Measurements from ENCODE around the gene PRSS57.
"Not testable (repeated sequence)": the region's sequence is repeated elsewhere in the genome, so short reads cannot be mapped to it uniquely, and the experiment has no call there.

Gene PRSS57

DNA sequence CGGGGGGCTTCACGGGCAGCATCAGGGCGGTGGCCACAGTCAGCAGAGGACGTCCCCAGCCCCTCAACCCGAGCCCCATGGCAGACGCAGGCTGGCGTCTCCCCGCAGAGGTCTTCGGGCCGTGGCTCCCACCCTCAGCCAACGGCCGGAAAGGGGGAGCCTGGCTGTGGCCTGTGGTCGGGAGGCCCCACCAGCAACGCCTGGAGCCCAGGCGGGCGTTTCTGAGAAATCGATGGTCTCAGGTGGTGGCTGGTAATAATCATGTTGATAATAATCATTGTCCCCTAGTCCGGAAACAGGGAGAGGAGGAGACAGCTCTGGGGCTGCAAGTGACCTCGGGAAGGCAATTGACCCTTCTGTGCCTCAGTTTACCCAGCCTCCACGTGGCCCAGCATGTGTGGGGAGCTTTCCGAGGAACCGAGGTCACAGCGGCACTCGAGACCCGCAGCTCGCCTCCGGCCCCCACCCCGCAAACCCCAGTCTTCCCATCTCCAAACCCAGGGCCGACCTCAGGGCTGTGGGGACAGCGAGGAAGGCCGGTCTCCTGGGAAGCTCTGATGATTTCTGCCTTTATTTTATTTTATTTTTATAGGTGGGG, at the start of gene PRSS57:
Gene PRSS57, minus strand, starts transcription at position 101 of the 598 bp plus-strand sequence. Its CDS starts 22 bp downstream, at position 79.
- Histone ChIP-seq H3K36me3 (ENCODE audit: insufficient read depth, low read length) (no peaks in the 10 kb centered on the region), H3K4me3 (no peak within 1 kb of the TSS), H3K9ac (ENCODE audit: insufficient read length) (no peak within 1 kb of the TSS), H3K9me3 (ENCODE audit: low read depth, low read length) (no peaks in the 10 kb centered on the region), H3K27ac (no peak within 1 kb of the TSS)
- no peak for DNase-seq (ENCODE audit: low read depth, low spot score)
- TF ChIP-seq FOXP2 (optimal IDR thresholded peaks at IDR 0.05; ENCODE audit: control extremely low read depth, extremely low read length, insufficient read depth) (no peak), EZH2 (IDR thresholded peaks at IDR 0.05) (no peak), POLR2AphosphoS5 (IDR thresholded peaks at IDR 0.05; ENCODE audit: borderline replicate concordance, low read depth, low read length) (no peak)

DNA sequence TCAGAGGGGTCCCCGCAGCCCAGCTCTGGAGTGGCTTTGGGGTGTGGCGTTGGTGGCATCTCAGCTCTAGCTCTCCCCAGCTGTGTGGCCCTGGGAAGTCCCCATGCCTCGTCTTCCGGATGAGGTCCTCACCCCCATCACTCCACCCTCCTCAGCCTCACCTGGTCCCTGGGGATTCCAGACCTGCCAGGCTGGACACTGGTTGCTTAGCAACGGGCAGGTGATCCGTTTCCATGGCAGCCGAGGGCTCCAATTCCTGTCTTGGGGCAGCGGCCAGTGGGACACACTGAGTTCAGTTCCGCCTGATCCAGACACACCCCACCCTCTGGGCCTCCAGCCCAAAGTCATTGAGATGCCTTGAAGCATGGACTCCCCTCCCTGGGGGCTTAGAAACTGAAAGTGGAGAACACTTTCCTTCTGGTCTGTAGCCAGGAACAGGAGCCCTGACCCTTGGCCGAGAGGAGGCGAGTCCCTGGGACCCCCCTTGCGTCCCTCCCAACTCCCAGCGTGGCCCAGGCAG, 48.0 kb upstream of the PRSS57 start:
- Histone ChIP-seq H3K27ac (no peak overlapping the region), H3K9ac (ENCODE audit: insufficient read length) (no peak overlapping the region), H3K36me3 (ENCODE audit: insufficient read depth, low read length) (no peaks in the 10 kb centered on the region), H3K4me3 (no peak overlapping the region), H3K9me3 (ENCODE audit: low read depth, low read length) (no peaks in the 10 kb centered on the region)
- no peak for DNase-seq (ENCODE audit: low read depth, low spot score)
- no peak for TF ChIP-seq FOXP2 (optimal IDR thresholded peaks at IDR 0.05; ENCODE audit: control extremely low read depth, extremely low read length, insufficient read depth)
- TF ChIP-seq EZH2 (IDR thresholded peaks at IDR 0.05), result no peak
- no peak for TF ChIP-seq POLR2AphosphoS5 (IDR thresholded peaks at IDR 0.05; ENCODE audit: borderline replicate concordance, low read depth, low read length)

DNA sequence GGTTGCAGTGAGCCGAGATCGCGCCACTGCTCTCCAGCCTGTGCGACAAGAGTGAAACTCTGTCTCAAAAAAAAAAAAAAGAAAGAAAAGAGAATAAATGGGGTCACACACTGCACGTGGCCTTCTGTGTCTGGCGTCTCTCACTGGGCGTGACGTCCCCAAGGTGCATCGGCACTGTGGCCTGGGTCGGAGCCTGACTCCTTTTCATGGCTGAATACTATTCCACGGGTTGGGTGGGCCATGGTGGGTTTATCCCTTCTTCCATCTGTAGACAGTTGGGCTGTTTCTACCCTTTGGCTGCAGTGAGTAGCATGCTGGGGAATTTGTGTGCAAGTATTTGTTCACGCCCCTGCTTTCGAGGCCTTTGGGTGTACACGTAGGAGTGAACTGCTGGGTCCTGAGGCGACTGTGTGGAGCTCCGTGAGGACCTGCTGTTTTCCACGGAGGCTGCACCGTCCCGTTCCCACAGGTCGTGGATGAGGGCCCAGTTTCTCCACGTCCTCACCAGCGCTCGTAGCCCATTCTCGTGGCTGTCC, 47.4 kb upstream of the PRSS57 start:
- no peak overlapping the region for H3K9ac ChIP-seq (ENCODE audit: insufficient read length)
- H3K9me3 ChIP-seq (ENCODE audit: low read depth, low read length), result no peaks in the 10 kb centered on the region
- no peaks in the 10 kb centered on the region for H3K36me3 ChIP-seq (ENCODE audit: insufficient read depth, low read length)
- H3K27ac ChIP-seq, result no peak overlapping the region
- H3K4me3 ChIP-seq, result no peak overlapping the region
- TF ChIP-seq POLR2AphosphoS5 (IDR thresholded peaks at IDR 0.05; ENCODE audit: borderline replicate concordance, low read depth, low read length) (no peak), EZH2 (IDR thresholded peaks at IDR 0.05) (no peak), FOXP2 (optimal IDR thresholded peaks at IDR 0.05; ENCODE audit: control extremely low read depth, extremely low read length, insufficient read depth) (no peak)
- DNase-seq (ENCODE audit: low read depth, low spot score), result no peak

GRCh38 chr19:741506-742131, 46.4 kb upstream of the PRSS57 start:
- no peak overlapping the region for H3K9ac ChIP-seq (ENCODE audit: insufficient read length)
- H3K4me3 ChIP-seq, result no peak overlapping the region
- no peak overlapping the region for H3K27ac ChIP-seq
- no peaks in the 10 kb centered on the region for H3K9me3 ChIP-seq (ENCODE audit: low read depth, low read length)
- no peaks in the 10 kb centered on the region for H3K36me3 ChIP-seq (ENCODE audit: insufficient read depth, low read length)
- no peak for DNase-seq (ENCODE audit: low read depth, low spot score)
- TF ChIP-seq POLR2AphosphoS5 (IDR thresholded peaks at IDR 0.05; ENCODE audit: borderline replicate concordance, low read depth, low read length) (no peak), FOXP2 (optimal IDR thresholded peaks at IDR 0.05; ENCODE audit: control extremely low read depth, extremely low read length, insufficient read depth) (no peak)

GRCh38 chr19:740816-741505, 45.7 kb upstream of the PRSS57 start:
- H3K4me3 ChIP-seq; H3K27ac ChIP-seq; H3K9ac ChIP-seq (ENCODE audit: insufficient read length); H3K9me3 ChIP-seq (ENCODE audit: low read depth, low read length); H3K36me3 ChIP-seq (ENCODE audit: insufficient read depth, low read length); DNase-seq (ENCODE audit: low read depth, low spot score): not testable (repeated sequence)

DNA sequence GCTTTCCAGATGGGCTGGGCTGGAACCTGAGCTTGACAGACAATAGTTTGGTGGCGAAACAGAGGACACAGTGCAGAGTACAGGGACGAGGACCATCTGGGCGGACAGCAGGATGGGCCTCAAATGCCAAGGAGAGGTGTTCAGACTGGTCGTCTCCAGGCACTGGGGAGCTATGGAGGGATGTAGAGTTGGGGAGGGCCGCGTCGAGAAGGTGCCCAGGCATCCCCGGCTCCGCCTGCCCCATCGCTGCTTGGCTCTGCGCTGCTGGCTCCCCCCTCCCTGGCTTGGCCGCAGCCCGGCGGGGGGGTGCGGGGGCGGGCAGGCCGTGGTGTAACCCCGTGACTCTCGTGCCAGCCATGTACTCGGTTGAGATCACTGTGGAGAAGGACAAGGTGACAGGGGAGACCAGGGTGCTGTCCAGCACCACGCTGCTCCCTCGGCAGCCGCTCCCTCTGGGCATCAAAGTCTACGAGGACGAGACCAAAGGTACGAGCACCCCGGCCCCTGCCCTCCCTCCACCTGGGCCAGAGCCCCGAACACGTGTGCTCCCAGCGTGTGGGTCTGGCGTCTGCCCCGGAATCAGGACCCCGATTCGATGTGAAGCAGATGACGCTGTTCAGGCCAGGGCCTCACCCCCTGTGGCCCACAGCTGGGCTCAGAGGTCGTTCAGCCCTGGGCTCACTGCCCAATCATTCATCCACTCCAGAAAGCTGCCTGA, 44.9 kb upstream of the PRSS57 start:
- TF ChIP-seq POLR2AphosphoS5 (IDR thresholded peaks at IDR 0.05; ENCODE audit: borderline replicate concordance, low read depth, low read length), result no peak
- TF ChIP-seq FOXP2 (optimal IDR thresholded peaks at IDR 0.05; ENCODE audit: control extremely low read depth, extremely low read length, insufficient read depth), result no peak
- no peak for TF ChIP-seq EZH2 (IDR thresholded peaks at IDR 0.05)
- DNase-seq (ENCODE audit: low read depth, low spot score), result no peak
- Histone ChIP-seq H3K36me3 (ENCODE audit: insufficient read depth, low read length) (no peaks in the 10 kb centered on the region), H3K27ac (no peak overlapping the region), H3K9ac (ENCODE audit: insufficient read length) (no peak overlapping the region), H3K4me3 (no peak overlapping the region), H3K9me3 (ENCODE audit: low read depth, low read length) (no peaks in the 10 kb centered on the region)

DNA sequence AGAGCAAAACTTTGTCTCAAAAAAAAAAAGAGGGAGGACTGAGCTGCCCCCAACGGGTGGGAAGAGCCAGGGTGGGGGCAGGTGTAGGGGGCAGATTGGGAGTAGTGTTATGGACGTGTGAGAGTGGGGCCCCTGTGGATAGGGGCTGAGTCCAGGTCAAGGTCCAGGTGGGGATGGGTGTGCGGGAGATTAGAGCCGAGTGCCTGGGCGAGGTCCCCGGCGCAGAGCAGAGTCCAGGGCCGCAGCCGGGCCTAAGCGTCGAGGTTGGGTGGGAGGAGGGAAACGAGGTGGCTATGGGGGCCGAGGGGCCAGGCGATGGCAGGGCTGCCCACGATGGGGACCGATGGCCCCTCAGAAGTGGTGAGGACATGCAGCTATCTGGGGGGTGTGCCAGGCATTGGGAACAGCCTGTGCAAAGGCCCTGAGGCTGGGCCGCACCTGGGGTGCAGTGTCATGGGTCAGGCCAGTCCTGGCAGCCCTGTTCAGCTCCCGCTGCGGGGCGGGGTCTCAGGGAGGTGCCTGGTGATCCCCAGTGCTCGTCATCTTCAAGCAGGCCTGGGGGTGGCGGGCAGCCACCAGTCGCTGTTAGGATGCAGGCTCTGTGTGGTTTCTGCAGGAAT, 43.4 kb upstream of the PRSS57 start:
- TF ChIP-seq FOXP2 (optimal IDR thresholded peaks at IDR 0.05; ENCODE audit: control extremely low read depth, extremely low read length, insufficient read depth), result no peak
- no peak for TF ChIP-seq EZH2 (IDR thresholded peaks at IDR 0.05)
- no peak for TF ChIP-seq POLR2AphosphoS5 (IDR thresholded peaks at IDR 0.05; ENCODE audit: borderline replicate concordance, low read depth, low read length)
- no peak overlapping the region for H3K4me3 ChIP-seq
- H3K9me3 ChIP-seq (ENCODE audit: low read depth, low read length), result no peaks in the 10 kb centered on the region
- H3K9ac ChIP-seq (ENCODE audit: insufficient read length), result no peak overlapping the region
- H3K36me3 ChIP-seq (ENCODE audit: insufficient read depth, low read length), result no peaks in the 10 kb centered on the region
- H3K27ac ChIP-seq, result no peak overlapping the region
- DNase-seq (ENCODE audit: low read depth, low spot score), result no peak
